Testis (tissue), 3 donors: ENCODE measurements around the gene DNHD1. TPM values are rescaled to one million over a fixed set of nuclear protein-coding genes. Genes with fewer than 3 reads are reported as not detected.

Experiments
- DNase-seq: peaks from one replicate; pipeline ENCODE4 v3.0.0-alpha.2; 2019
- H3K27ac ChIP-seq, 2 donors: fragments of 200-600 bp; sonication (generic); one replicate each; pipeline ENCODE4 v1.5.1; 2019
- H3K27me3 ChIP-seq: fragments of 200-600 bp; sonication (generic); one replicate; pipeline ENCODE4 v1.5.1; 2019
- H3K36me3 ChIP-seq: fragments of 200-600 bp; sonication (generic); one replicate; pipeline ENCODE4 v1.5.1; 2017; ENCODE audit warnings: low read depth; ENCODE audit errors: missing control alignments
- H3K4me1 ChIP-seq: fragments of 200-600 bp; sonication (generic); one replicate; pipeline ENCODE4 v1.5.1; 2019
- H3K4me3 ChIP-seq, 2 donors: fragments of 200-600 bp; sonication (generic); one replicate each; pipeline ENCODE4 v1.5.1; 2017 to 2019
- H3K9me3 ChIP-seq: fragments of 200-600 bp; sonication (generic); one replicate; pipeline ENCODE4 v1.5.1; 2017
- CTCF ChIP-seq, 3 experiments: fragments of 450-650 bp in 2 of 3; fragments of 200-600 bp in 1 of 3; sonication (generic) in 1 of 3; IDR thresholded peaks; one replicate each; pipeline ENCODE4 v1.5.1; 2016 to 2019; ENCODE audit warnings: antibody characterized with exemption in 3 of 3, mild to moderate bottlenecking in 2 of 3, moderate library complexity in 1 of 3
- POLR2A ChIP-seq: fragments of 450-650 bp; IDR thresholded peaks from one replicate; pipeline ENCODE4 v1.6.1; 2017; ENCODE audit warnings: antibody characterized with exemption, mild to moderate bottlenecking, moderate library complexity
- WGBS, 2 donors: methylation state at CpG; one replicate each; pipeline ENCODE4 v1.1.5; 2018; 5-methylcytosine and 5-hydroxymethylcytosine counted together
- intact Hi-C: fragments of 100-400 bp; cut with DNase I; formaldehyde crosslinking; loops from one replicate; pipeline ENCODE4 v1.15.1; 2023; ENCODE audit warnings: low total_unique reads
- polyA plus RNA-seq: library from polyadenylated mRNA; stranded (reverse); fragments of 350-450 nt; fragmentation: Illumina TruSeq; extraction: RNeasy Lipid Tissue Mini Kit (QIAGEN cat#74804); gene quantifications from one replicate; pipeline ENCODE4 v1.2.3, GENCODE V29; 2014; ENCODE audit warnings: low read depth, low replicate concordance; ENCODE audit not compliant: insufficient read depth
- total RNA-seq, 2 donors: library from RNA; depleted of rRNA; stranded (reverse); fragments of >200 nt; gene quantifications; one replicate each; pipeline ENCODE4 v1.2.3, GENCODE V29; 2016

Gene DNHD1
- total and polyA plus RNA-seq, 3 donors from 2014 or later, result 66.3 to 103 (median 83.2) TPM

- H3K4me3 ChIP-seq, result no peak overlapping the region
Measured at GRCh38 chr11:6544921-6545850, 48.1 kb downstream of the DNHD1 start.

DNA sequence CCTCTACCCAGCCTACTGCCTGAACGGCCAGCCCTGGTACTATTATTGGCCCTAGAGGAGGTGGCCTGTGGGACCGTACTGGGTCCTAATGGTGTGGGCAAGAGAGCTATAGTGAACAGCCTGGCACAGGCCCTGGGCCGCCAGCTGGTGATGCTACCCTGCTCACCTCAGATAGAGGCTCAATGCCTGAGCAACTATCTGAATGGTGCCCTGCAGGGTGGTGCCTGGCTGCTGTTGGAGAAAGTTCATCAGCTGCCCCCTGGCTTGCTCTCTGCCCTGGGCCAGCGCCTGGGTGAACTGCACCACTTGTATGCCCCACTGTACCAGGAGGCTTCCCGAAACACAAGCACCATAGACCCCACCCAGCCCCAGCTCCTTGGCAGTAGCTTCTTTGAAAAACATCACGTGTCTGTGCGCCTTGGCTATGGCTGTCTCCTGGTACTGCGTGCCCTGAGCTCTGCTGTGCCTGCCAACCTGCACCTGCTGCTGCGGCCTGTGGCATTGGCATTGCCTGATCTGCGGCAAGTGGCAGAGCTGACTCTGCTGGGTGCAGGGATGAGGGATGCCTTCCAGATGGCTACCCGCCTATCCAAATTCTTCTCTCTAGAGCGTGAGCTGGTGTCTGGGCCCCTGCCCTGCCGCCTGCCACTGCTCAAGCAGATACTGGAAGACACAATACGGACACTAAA lies 49.0 kb downstream of the DNHD1 start:
- no peak for DNase-seq
- 90 to 97% methylated on average over 3 to 13 of the region's 14 CpGs for WGBS, 2 donors
- intact Hi-C loops, result no loop called here
- Histone ChIP-seq H3K9me3 (no peaks in the 10 kb centered on the region), H3K4me3 (no peak overlapping the region), H3K4me1 (no peaks in the 10 kb centered on the region), H3K36me3 (no peaks in the 10 kb centered on the region), H3K27me3 (no peaks in the 10 kb centered on the region), H3K27ac (no peak overlapping the region)
- TF ChIP-seq CTCF (IDR thresholded peaks at IDR 0.05) (no peak), POLR2A (no peak)

More at GRCh38 chr11:6544921-6545850, 48.1 kb downstream of the DNHD1 start:
- Histone ChIP-seq H3K27me3 (no peaks in the 10 kb centered on the region), H3K9me3 (no peaks in the 10 kb centered on the region), H3K27ac (no peak overlapping the region), H3K36me3 (no peaks in the 10 kb centered on the region), H3K4me1 (no peaks in the 10 kb centered on the region)
- no peak for DNase-seq
- no peak for TF ChIP-seq CTCF (IDR thresholded peaks at IDR 0.05)
- no peak for TF ChIP-seq POLR2A
- intact Hi-C loops, result no loop called here
- WGBS, 2 donors, result 92 to 94% methylated on average over 14 to 19 of the region's 19 CpGs

DNA sequence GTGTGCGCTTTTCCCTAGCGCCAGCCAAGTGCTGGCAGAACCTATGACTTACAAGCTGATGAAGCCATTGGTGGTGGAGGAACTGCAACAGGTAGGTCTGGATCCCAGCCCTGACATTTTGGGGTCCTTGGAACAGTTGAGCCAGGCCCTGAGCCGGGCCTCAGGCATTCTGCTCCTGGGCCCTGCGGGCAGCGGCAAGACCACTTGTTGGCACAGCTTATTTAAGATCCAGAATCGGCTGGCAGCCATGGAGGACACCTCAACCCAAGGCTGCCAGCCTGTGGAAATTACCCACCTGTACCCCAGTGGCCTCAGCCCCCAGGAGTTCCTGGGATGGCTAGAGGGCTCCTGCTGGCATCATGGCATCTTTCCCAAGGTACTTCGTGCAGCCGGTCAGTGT lies 49.7 kb downstream of the DNHD1 start:
- intact Hi-C loops, result no loop called here
- no peak for DNase-seq
- WGBS, 2 donors, result 90 to 100% methylated on average over 2 to 8 of the region's 8 CpGs

DNA sequence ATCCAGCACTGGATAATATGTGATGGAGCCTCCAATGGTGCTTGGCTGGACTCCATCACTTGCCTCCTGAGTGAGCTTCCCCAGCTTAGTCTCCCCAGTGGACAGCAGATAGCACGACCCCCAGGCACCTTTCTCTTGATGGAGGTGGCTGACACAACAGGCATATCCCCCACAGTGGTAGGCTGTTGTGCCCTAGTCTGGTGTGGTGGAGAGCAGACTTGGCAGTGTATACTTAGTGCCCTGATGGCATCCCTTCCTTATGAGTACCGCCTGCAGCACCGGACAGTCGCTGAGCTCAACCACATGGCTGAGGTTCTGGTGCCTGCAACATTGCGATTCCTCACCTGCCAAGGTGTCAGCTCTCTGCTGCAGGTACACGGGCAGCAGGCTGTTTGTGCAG lies 50.1 kb downstream of the DNHD1 start:
- no peak overlapping the region for H3K27ac ChIP-seq
- no peak for TF ChIP-seq CTCF (IDR thresholded peaks at IDR 0.05)
- no peak for DNase-seq
- H3K9me3 ChIP-seq, result no peaks in the 10 kb centered on the region
- no peaks in the 10 kb centered on the region for H3K4me1 ChIP-seq
- H3K27me3 ChIP-seq, result no peaks in the 10 kb centered on the region
- no peaks in the 10 kb centered on the region for H3K36me3 ChIP-seq
- no peak overlapping the region for H3K4me3 ChIP-seq
- intact Hi-C loops, result no loop called here
- 93 to 98% methylated on average over 5 to 6 of the region's 6 CpGs for WGBS, 2 donors

More for the DNA sequence above, 49.7 kb downstream of the DNHD1 start:
- Histone ChIP-seq H3K4me3 (no peak overlapping the region), H3K27me3 (no peaks in the 10 kb centered on the region), H3K9me3 (no peaks in the 10 kb centered on the region), H3K4me1 (no peaks in the 10 kb centered on the region), H3K27ac (no peak overlapping the region), H3K36me3 (no peaks in the 10 kb centered on the region)
- TF ChIP-seq CTCF (IDR thresholded peaks at IDR 0.05), result no peak
- TF ChIP-seq POLR2A, result no peak
